HEK293 (cell line): Measurements from ENCODE around the gene TOR3A.

ENCODE experiments used
- SALL2 ChIP-seq: fragments of 450-650 bp; formaldehyde crosslinking; IDR thresholded peaks from 2 replicates; pipeline ENCODE4 v1.5.0; 2017; ENCODE audit warnings: missing biosample characterization, mild to moderate bottlenecking, missing genetic modification characterization, borderline replicate concordance
- SETDB1 ChIP-seq: IDR thresholded peaks from one replicate; pipeline ENCODE4 v1.6.1; 2017; ENCODE audit warnings: mild to moderate bottlenecking, low read length, moderate library complexity, mixed read lengths; ENCODE audit not compliant: insufficient read length
- TCF7L2 ChIP-seq: IDR thresholded peaks from 2 replicates; pipeline ENCODE4 v1.6.1; 2011; ENCODE audit warnings: low read depth, mild to moderate bottlenecking, inconsistent platforms, low read length, moderate library complexity, borderline replicate concordance
- YY1 ChIP-seq: fragments of 450-650 bp; formaldehyde crosslinking; IDR thresholded peaks from 2 replicates; pipeline ENCODE4 v1.5.1; 2018; ENCODE audit warnings: missing biosample characterization, missing genetic modification characterization
- ZNF146 ChIP-seq: fragments of 450-650 bp; formaldehyde crosslinking; IDR thresholded peaks from 2 replicates; pipeline ENCODE4 v1.5.1; 2016; ENCODE audit warnings: missing biosample characterization, missing genetic modification characterization
- ZNF292 ChIP-seq: fragments of 450-650 bp; formaldehyde crosslinking; IDR thresholded peaks from 2 replicates; pipeline ENCODE4 v1.5.1; 2016; ENCODE audit warnings: low read depth, missing biosample characterization, missing genetic modification characterization, borderline replicate concordance
- ZNF366 ChIP-seq: fragments of 450-650 bp; formaldehyde crosslinking; conservative IDR thresholded peaks from 2 replicates; pipeline ENCODE4 v1.5.1; 2016; ENCODE audit warnings: missing biosample characterization, missing genetic modification characterization
- ZNF521 ChIP-seq: fragments of 450-650 bp; formaldehyde crosslinking; IDR thresholded peaks from 2 replicates; pipeline ENCODE4 v1.5.1; 2017; ENCODE audit warnings: missing biosample characterization, mild to moderate bottlenecking, missing genetic modification characterization
- ZNF76 ChIP-seq: fragments of 450-650 bp; formaldehyde crosslinking; IDR thresholded peaks from 2 replicates; pipeline ENCODE4; 2016; ENCODE audit warnings: low read depth, missing biosample characterization, missing genetic modification characterization, borderline replicate concordance
- ZNF837 ChIP-seq: fragments of 450-650 bp; formaldehyde crosslinking; IDR thresholded peaks from 2 replicates; pipeline ENCODE4 v1.5.1; 2016; ENCODE audit warnings: missing biosample characterization, missing genetic modification characterization
- TF ChIP-seq, protein P1 (sequence below): fragments of 450-650 bp; formaldehyde crosslinking; IDR thresholded peaks from 2 replicates; pipeline ENCODE4 v1.5.1; 2016; ENCODE audit warnings: missing biosample characterization, missing genetic modification characterization
- TF ChIP-seq, protein P2 (sequence below): sonication (generic); formaldehyde crosslinking; IDR thresholded peaks from 2 replicates; pipeline ENCODE4 v1.8.1; 2022; ENCODE audit warnings: mild to moderate bottlenecking, moderate library complexity, missing genetic modification reagents

DNA sequence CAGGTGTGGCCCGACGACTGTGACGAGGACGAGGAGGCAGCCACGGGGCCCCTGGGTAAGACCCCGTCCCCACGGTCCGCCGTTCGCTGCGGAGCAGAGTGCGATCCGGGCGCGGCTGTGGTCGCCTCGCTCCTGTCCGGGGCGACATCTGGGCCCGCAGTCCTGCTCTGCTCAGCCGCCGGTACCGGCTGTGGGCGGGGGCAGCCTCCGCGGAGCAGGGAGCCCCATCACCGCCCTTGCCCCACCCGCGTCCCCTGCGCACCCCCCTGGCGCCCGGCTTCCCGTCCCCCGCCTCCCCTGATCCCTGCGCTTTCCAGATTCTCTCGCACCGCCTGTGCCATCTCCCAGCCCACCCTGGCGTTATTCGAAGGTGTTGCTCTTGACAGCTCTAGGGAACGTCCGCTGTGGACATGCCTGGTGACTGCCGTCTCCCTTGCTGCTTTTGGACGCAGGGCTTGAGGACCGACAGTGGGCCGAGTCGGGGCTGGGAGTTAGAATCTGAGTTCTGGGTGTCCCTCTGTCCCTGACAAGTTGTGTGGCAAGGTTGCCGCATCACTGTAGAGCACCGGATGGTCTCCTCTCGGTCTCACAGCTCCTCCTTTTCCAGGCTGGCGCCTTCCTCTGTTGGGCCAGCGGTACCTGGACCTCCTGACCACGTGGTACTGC lies 596 bp downstream of the TOR3A start:
- TF ChIP-seq ZNF366 (tag by site-specific recombination) (no peak), TCF7L2 (no peak), ZNF521 (tag by site-specific recombination) (no peak), ZNF76 (tag by site-specific recombination) (0 out of 2 replicates have a peak, but pooled peaks have one; percentile 1), YY1 (tag by site-specific recombination) (no peak), ZNF292 (tag by site-specific recombination) (no peak), SETDB1 (no peak), SALL2 (tag by site-specific recombination) (no peak), ZNF837 (no peak), ZNF146 (tag by site-specific recombination) (no peak)
- TF ChIP-seq, protein P1, sequence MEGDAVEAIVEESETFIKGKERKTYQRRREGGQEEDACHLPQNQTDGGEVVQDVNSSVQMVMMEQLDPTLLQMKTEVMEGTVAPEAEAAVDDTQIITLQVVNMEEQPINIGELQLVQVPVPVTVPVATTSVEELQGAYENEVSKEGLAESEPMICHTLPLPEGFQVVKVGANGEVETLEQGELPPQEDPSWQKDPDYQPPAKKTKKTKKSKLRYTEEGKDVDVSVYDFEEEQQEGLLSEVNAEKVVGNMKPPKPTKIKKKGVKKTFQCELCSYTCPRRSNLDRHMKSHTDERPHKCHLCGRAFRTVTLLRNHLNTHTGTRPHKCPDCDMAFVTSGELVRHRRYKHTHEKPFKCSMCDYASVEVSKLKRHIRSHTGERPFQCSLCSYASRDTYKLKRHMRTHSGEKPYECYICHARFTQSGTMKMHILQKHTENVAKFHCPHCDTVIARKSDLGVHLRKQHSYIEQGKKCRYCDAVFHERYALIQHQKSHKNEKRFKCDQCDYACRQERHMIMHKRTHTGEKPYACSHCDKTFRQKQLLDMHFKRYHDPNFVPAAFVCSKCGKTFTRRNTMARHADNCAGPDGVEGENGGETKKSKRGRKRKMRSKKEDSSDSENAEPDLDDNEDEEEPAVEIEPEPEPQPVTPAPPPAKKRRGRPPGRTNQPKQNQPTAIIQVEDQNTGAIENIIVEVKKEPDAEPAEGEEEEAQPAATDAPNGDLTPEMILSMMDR (tag by site-specific recombination): 0 out of 2 replicates have a peak, but pooled peaks have one; percentile 11
- TF ChIP-seq, protein P2, sequence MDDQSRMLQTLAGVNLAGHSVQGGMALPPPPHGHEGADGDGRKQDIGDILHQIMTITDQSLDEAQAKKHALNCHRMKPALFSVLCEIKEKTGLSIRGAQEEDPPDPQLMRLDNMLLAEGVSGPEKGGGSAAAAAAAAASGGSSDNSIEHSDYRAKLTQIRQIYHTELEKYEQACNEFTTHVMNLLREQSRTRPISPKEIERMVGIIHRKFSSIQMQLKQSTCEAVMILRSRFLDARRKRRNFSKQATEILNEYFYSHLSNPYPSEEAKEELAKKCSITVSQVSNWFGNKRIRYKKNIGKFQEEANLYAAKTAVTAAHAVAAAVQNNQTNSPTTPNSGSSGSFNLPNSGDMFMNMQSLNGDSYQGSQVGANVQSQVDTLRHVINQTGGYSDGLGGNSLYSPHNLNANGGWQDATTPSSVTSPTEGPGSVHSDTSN: no peak
